Subcutaneous adipose tissue (tissue), 4 donors: Measurements from ENCODE around the gene KIF1A. TPM values are rescaled to one million over a fixed set of nuclear protein-coding genes. Genes with fewer than 3 reads are reported as not detected.

Source experiments
- total RNA-seq, 4 donors: library from RNA; depleted of rRNA; stranded (reverse); fragments of >200 nt; gene quantifications; one replicate each; pipeline ENCODE4 v1.1.0, GENCODE V29; 2016
- TF ChIP-seq, protein P1 (sequence below): fragments of 450-650 bp; IDR thresholded peaks from one replicate; pipeline ENCODE4 v1.5.1; 2016; ENCODE audit warnings: low read depth, mild to moderate bottlenecking, control low read depth, antibody characterized with exemption, moderate library complexity

Gene KIF1A
- total RNA-seq, 4 donors from 2014 or later: not detected

- TF ChIP-seq, protein P1, sequence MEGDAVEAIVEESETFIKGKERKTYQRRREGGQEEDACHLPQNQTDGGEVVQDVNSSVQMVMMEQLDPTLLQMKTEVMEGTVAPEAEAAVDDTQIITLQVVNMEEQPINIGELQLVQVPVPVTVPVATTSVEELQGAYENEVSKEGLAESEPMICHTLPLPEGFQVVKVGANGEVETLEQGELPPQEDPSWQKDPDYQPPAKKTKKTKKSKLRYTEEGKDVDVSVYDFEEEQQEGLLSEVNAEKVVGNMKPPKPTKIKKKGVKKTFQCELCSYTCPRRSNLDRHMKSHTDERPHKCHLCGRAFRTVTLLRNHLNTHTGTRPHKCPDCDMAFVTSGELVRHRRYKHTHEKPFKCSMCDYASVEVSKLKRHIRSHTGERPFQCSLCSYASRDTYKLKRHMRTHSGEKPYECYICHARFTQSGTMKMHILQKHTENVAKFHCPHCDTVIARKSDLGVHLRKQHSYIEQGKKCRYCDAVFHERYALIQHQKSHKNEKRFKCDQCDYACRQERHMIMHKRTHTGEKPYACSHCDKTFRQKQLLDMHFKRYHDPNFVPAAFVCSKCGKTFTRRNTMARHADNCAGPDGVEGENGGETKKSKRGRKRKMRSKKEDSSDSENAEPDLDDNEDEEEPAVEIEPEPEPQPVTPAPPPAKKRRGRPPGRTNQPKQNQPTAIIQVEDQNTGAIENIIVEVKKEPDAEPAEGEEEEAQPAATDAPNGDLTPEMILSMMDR: no peak
Observed at GRCh38 chr2:240832921-240833494, 13.0 kb upstream of the KIF1A start.

GRCh38 chr2:240832205-240832727 is 12.2 kb upstream of the KIF1A start:
- TF ChIP-seq, protein P1: no peak

DNA sequence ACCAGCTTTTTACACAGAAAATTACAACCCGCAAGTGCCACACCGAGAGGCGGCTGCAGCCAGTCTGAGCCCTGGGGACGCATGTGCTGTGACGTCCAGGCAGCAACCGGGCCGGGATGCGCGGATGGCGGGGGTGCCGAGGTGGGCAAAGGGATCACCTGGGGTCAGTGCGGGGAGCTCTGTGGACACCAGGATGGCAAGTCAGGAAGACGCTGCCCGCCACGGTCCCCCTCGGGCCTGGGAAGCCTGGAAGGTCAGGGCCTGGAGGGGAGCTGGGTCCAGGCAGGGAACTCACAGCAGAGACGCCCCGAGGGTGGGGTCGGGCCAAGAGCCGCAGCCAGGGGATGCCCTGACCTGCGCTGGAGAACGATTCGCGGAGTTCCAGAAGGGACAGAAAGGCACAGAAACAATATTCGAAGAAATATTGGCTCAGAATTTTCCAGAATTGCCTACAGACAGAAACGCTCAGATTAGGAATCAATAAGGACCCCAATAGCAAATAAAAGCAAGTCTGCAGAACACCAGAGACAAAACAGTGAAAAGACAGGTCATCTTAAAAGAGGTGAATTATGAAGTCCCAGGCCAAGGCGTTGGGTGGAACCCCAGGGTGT is 11.7 kb upstream of the KIF1A start:
- TF ChIP-seq, protein P1: no peak

- TF ChIP-seq, protein P1: no peak
Observed at GRCh38 chr2:240825476-240825875, 5.5 kb upstream of the KIF1A start.

DNA sequence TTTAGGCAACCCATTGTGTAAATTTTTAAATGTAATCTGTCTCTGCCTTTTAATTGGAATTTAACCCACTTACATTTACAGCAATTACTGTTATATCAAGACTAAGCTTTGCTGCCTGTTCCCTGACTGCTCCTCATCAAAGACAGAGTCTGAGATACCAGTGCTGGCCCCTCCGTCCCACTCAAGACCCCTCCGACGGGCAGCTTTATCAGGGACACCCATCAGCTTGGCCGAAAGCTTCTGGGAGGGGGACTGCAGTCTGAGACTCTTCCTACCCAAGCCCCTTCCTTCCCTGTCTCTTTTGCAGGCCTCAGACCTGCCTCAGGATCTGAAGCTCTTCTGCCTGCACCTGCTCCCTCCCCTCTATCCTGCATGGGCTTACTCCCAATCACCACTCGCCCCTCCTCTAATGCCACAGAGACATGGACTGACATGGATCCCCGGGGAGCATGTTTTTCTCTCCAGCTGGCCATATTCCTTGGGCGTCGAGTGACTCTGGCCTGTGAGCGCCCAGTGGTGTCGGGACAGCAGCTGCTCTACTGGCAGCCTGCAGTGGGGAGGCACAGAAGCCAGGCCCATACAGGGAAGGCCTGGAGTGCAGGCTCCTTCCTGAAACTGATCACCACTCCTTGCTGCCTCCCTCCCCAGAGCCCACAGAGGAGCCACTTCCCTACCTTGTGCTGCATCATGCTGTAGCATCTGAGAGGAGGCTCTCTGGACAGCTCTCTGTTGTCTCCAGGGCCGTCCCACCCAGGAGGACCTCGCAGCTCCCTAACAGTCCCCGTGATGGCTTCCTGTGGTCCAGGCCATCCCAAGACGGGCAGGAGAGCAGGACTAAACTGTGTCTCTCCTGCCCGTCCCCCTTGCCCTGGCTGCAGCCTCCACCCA is 3.7 kb upstream of the KIF1A start:
- TF ChIP-seq, protein P1: no peak

GRCh38 chr2:240822280-240822847 is 2.3 kb upstream of the KIF1A start:
- TF ChIP-seq, protein P1: no peak

DNA sequence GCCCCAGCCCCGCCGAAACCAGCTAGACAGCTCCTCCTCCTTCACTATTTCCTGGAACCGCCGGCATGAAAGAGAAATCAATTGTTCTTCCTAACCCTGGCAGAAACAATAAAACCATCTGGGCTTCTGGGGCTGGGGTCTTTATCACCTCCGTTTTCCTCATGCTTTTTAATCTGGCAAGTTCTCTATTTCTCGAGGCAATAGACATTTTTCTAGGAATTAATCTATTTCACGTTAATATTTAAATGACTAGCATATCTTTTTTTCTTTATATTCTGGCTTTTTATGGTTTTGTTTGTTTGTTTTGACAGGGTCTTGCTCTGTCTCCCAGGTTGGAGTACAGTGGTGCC is 1.4 kb upstream of the KIF1A start:
- TF ChIP-seq, protein P1: no peak
